GM19238 (cell line): Measurements from ENCODE around the gene LTB4R2.
A peak's percentile ranks its signal among the peaks of the same experiment; 100 is the strongest.

Experiments
- DNase-seq: peaks from one replicate; pipeline ENCODE4 v3.0.0; 2011; ENCODE audit warnings: low spot score; ENCODE audit not compliant: insufficient read length

LTB4R2 gene, protein sequence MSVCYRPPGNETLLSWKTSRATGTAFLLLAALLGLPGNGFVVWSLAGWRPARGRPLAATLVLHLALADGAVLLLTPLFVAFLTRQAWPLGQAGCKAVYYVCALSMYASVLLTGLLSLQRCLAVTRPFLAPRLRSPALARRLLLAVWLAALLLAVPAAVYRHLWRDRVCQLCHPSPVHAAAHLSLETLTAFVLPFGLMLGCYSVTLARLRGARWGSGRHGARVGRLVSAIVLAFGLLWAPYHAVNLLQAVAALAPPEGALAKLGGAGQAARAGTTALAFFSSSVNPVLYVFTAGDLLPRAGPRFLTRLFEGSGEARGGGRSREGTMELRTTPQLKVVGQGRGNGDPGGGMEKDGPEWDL

GRCh38 chr14:24309538-24310264, at the start of gene LTB4R2:
Gene LTB4R2 (plus strand): TSS chr14:24310140. CDS start chr14:24310665, 525 bp downstream.
- no peak for DNase-seq

GRCh38 chr14:24260780-24261157, 49.2 kb upstream of the LTB4R2 start:
- no peak for DNase-seq

DNA sequence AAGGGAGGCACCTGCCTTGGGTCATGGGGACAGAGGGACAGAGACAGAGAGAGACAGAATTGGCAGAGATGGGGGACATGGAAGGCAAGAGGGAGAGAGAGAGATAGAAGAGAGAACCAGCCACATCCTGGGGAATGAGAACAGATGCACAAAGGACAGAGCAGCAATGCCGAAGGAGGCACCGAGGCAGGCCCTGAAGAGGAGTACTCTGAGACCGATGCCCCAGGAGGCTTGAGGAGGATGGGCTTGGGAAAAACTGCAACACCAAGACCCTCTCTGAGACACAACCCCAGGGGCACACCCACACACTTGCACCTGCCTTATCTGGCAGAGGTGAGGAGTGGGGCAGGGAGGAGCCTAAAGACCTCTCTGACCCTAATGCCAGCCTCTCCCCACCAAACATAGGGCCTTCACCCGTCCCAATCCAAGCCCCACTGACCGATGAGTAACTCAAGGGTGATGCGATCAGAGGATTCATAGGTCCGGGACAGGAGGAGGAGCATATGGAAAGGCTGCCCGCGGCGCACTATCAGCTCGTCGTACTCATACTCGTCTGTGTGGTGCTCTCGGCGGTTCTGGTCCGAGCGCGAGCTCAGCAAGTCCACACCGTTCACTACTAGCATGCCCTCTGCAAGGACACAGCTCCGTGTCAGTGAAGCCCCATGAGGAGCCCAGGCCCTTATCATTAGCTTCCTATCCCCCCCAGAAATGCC, 48.5 kb upstream of the LTB4R2 start:
- DNase-seq = no peak

GRCh38 chr14:24261969-24262327, 48.0 kb upstream of the LTB4R2 start:
- no peak for DNase-seq

- DNase-seq = no peak
Measured at GRCh38 chr14:24262821-24263733, 46.9 kb upstream of the LTB4R2 start, which contains the start of gene TGM1. Gene TGM1 (minus strand): TSS chr14:24263177. CDS start chr14:24262352, 825 bp downstream.

DNA sequence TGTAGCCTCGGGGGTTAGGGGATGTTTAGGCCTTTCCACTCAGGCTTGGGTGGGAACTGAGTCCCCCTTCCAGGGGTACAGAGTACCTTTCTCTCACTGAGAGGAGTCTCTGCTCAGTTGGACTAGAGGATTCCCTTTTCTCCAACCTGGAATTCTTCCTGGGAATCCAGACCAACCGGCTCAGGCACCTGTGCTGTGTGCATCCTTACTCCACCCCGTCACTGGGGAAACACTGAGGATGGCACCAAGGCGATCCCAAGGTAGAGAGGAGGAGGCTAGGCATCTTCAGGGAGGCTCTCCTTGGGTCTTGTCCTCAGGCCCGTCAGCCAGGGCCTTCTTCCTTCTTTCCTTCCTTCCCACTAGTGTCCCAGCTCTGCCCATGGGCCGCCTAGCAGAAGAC, 46.1 kb upstream of the LTB4R2 start:
- DNase-seq = no peak

DNA sequence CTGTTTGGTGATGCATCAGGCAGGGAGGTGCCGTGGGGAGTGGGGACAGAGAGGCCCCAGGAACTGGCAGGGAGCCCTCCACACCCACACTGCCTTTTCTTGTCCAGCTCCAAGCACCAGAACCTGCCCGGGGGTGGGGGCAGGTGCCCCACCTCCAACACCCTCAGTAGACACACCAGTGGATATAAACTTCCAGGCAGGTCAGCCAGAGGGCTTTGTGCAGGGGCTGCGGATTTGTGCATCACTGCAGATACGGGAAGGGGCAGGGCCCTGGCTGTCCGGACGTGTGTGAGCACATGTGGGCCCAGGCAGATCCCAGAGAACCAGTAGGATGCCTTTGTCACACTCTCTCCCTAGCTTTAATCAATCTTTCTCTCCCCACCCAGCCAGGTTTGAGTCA, 45.6 kb upstream of the LTB4R2 start:
- no peak for DNase-seq

DNA sequence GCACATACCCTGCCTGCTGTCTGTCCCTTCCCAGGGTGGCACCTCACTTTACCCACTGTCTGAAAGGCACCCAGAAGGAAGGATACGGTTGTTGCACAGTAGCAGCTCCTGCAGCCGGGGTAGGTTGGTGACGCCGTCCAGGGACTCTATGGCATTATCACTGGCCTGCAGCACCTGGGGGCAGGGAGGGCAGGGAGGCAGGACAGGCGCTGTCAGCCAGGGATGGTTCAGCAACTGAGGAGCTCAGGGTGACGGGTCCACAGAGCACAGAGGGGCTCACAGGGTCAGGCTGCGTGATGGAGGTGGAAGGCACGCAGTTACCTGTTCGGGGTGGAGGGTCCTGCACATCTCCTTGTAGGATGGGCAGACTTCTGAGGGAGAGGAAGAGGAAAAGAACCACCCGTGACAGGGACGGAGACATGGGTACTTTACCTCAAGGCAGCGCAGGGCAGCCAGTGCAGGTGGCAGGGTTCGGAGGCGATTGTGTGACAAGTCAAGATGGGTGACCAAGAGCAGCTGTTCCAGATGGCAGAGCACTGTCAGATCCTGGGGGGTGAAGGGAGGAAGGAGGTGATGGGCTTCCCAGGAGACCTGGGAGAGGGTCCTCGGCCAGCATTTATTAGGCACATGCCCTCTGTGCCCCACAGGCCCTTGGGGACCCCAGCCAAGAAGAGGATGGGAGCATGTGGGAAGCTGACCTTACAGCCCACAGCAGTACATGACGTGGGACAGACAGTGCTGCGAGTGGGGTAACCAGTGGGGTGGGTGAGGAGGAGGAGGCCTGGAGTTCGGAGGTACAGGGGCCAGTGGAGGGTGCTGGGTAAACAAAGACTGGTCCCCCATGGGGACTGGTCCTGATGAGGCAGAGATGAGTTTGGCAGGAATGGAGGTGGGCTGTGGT, 43.3 kb upstream of the LTB4R2 start:
- no peak for DNase-seq

DNA sequence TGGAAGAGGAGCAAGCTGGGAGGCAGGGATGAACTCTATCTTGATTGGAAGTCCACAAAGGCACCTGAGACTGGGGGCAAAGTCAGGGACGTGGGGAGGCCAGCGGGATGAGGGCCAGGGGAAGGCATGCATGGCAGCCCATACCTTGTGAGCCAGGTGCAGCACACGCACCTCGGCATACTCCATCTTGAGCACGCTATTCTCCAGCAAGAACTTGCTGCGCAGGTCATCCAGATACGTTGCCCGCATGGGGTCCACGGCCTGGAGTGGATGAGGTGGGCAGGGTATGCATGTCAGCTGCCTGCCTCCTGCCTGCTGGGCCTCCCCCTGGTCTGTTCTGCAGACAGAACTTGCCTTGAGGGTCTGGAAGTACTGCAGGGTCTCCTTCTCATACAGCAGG, 42.4 kb upstream of the LTB4R2 start:
- no peak for DNase-seq

- DNase-seq = no peak
Measured at GRCh38 chr14:24268225-24268624, 41.7 kb upstream of the LTB4R2 start.

DNA sequence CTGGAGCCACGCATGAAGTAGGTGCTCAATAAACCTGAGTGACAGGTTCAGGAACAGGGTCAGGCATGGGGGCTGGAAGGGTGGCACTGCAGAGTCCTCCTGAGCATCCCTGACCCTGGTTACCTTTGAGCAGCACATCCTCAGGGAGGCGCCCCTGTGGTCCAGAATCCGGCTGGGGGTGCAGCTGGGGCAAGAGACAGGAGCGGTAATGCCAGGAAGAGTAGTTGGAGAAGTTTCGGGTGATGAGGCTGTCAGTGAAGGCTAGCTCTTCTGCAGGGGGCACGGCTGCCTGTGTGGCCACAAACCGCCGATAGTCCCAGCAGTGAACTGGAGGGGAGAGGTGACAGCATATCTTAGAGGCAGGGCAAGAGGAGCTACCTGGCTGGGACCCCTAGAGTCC, 40.6 kb upstream of the LTB4R2 start:
- DNase-seq = no peak

GRCh38 chr14:24269910-24270536, 39.9 kb upstream of the LTB4R2 start:
- DNase-seq = no peak

GRCh38 chr14:24270537-24271133, 39.3 kb upstream of the LTB4R2 start:
- DNase-seq = no peak

DNA sequence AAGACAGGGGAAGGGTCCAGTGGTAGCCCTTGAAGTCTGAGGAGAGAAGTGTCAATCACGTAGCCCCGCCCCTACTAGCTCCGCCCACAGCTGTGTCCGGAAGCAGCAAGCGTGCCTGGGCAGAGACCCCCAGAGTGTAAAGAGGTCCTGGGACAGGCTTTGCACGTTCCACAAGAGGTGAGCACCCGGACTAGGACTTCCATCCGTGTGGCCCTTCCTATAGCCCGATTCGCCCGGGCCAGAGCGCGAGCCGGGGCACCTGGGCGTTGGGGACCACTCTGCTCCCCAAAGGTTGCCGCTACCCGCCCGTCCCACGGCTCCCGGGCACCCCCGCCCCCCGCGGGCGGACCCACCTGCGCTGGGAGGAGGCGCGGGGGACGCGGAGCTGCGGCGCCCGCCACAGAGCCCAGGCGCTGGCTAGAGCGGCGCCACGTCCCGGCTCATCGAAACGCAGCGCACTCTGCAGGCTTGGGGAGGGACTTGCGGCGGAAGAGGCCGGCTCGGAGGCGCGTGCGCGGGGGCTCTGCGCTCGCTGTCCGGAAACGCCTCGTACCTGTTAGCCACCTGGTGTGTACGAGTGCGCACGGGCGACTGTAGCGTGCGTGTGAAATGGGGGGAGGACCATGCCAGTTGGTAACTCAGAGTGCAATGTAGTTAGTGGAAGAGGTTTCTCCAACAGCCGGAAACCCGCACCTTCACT, 38.7 kb upstream of the LTB4R2 start, which contains the start of gene RABGGTA:
Gene RABGGTA (minus strand): TSS at position 464 of the 700 bp plus-strand sequence. CDS start 482 bp downstream, outside the sequence.
- DNase-seq = peak; percentile 97

- DNase-seq = no peak
Measured at GRCh38 chr14:24271834-24272263, 38.1 kb upstream of the LTB4R2 start.

DNA sequence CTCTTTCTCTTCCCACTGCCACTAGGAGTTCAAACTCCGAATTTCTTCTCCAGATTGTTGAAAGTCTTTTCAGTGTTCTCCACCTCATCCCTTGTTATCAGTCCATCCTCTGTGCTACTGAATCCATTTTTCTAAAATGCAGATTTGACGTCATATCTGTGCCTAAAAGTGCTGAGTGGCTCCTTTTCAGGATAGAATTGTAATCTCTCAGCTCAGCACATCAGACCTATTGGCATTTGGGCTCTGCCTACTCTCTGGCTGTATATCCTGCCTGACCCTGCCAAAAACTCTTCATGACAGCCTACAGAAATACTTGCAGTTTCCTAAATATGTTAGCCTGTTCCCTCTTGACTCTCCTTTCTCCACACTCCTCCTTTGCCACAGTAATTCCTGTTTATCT, 37.5 kb upstream of the LTB4R2 start:
- DNase-seq = no peak

DNA sequence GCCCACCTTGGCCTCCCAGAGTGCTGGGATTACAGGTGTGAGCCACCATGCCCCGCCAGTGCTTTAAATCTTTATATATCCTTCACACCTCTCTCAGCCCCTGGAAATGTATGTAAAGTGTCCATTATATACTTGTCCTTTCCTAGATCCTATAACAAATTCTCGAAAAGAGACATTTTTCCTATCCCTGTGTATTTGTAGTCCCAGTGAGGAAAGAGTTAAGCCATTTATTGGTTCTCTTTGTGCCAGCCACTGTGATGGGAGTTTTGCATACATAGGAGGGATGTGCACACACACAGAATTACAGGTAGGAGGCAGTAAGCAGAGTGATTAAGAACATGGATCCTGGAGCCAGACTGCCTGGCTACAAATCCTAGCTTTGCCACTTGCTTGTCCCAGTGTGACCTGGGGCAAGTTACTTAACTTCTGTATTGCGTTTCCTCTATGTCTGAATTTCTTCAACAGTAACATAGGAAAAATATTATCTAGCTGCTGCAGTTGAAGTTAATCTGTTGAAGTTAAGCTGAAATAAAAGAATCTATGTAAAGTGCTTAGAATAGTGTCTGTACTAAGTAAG, 36.4 kb upstream of the LTB4R2 start:
- DNase-seq = no peak

DNA sequence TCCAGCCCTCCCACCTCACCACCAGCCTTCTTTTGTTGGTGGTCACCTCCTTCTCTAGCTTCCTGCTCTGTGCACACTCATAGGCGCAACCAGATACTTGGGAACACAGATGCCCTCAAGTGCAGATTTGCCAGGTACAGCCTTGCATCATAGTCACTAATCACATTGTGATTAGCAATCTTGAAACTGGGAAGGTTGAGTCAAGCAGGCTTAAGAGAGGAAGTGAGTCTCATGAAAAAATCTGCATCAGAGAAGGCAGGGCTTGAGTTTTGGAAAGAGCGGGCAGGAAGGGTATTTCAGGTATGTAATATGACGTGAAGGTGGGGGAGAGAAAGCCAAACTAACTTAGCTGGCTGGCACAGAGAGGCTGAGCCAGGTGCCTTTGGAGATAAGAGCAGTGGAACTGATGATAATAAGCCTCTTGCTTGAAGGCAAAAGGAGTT, 35.8 kb upstream of the LTB4R2 start:
- peak; percentile 74 for DNase-seq
